OCI-LY7 (cell line): ENCODE results near the gene LRIT1. TPM values are rescaled to one million over a fixed set of nuclear protein-coding genes. Genes with fewer than 3 reads are reported as not detected.

Source experiments
- BruUV-seq: library from RNA; stranded (reverse); fragments of 400-500 nt; replicated peaks from 2 replicates; lab custom pipeline; 2021; lab: Mats Ljungman, UMichigan
- CTCF ChIA-PET: fragments of 300-600 bp; sonication (Branson Sonifier 250); formaldehyde crosslinking; loops from one replicate; lab custom pipeline; 2022; ENCODE audit warnings: antibody characterized with exemption; ENCODE audit not compliant: unreplicated experiment; lab: Charles Lee
- POLR2A ChIA-PET: fragments of 300-600 bp; sonication (Branson Sonifier 250); formaldehyde crosslinking; loops from one replicate; lab custom pipeline; 2022; ENCODE audit warnings: antibody characterized with exemption; lab: Charles Lee
- DNase-seq: peaks from one replicate; pipeline ENCODE4 v3.0.0-alpha.2; 2015; ENCODE audit warnings: low spot score
- H2AFZ ChIP-seq: fragments of 200-600 bp; sonication (generic), shearing (Covaris generic); 2 replicates; pipeline ENCODE4 v1.6.1; 2014; ENCODE audit warnings: mild to moderate bottlenecking, antibody characterized with exemption, low read length, moderate library complexity
- H3K27ac ChIP-seq: fragments of 200-600 bp; sonication (generic); 2 replicates; pipeline ENCODE4 v1.5.1; 2014; ENCODE audit warnings: mixed run types, low read depth, mild to moderate bottlenecking, moderate library complexity, low read length, inconsistent platforms; ENCODE audit not compliant: poor library complexity, severe bottlenecking
- H3K36me3 ChIP-seq: fragments of 200-600 bp; sonication (generic); 2 replicates; pipeline ENCODE4 v1.6.1; 2014; ENCODE audit warnings: mild to moderate bottlenecking, antibody characterized with exemption, low read length, moderate library complexity, mixed read lengths; ENCODE audit not compliant: insufficient read depth
- H3K4me1 ChIP-seq: fragments of 200-600 bp; sonication (generic); 2 replicates; pipeline ENCODE4 v1.5.1; 2014; ENCODE audit warnings: mild to moderate bottlenecking, low read length; ENCODE audit not compliant: insufficient read depth, poor library complexity, severe bottlenecking
- H3K4me2 ChIP-seq: fragments of 200-600 bp; sonication (generic); 2 replicates; pipeline ENCODE4 v1.6.1; 2014; ENCODE audit warnings: mild to moderate bottlenecking, low read length
- H3K4me3 ChIP-seq: fragments of 200-600 bp; sonication (generic); 2 replicates; pipeline ENCODE4 v1.5.1; 2014; ENCODE audit warnings: mild to moderate bottlenecking, low read depth, low read length; ENCODE audit not compliant: poor library complexity, severe bottlenecking
- H3K79me2 ChIP-seq: fragments of 200-600 bp; sonication (generic); 2 replicates; pipeline ENCODE4 v1.6.1; 2016; ENCODE audit warnings: low read depth, mild to moderate bottlenecking, low read length, moderate library complexity, mixed read lengths; ENCODE audit not compliant: insufficient read depth
- H3K9me2 ChIP-seq: fragments of 200-600 bp; sonication (generic); 2 replicates; pipeline ENCODE4 v1.6.1; 2016; ENCODE audit warnings: mild to moderate bottlenecking, low read length, mixed read lengths; ENCODE audit not compliant: insufficient read depth
- H3K9me3 ChIP-seq: fragments of 200-600 bp; sonication (generic); 2 replicates; pipeline ENCODE4 v1.6.1; 2014; ENCODE audit warnings: mild to moderate bottlenecking, mixed run types, low read length, mixed read lengths
- H4K20me1 ChIP-seq: fragments of 200-600 bp; sonication (generic); 2 replicates; pipeline ENCODE4 v1.6.1; 2014; ENCODE audit warnings: mild to moderate bottlenecking, antibody characterized with exemption, low read length, moderate library complexity, mixed read lengths; ENCODE audit not compliant: insufficient read depth
- CTCF ChIP-seq: fragments of 200-600 bp; sonication (generic); conservative IDR thresholded peaks from 2 replicates; pipeline ENCODE4 v1.5.1; 2014; ENCODE audit warnings: mild to moderate bottlenecking, antibody characterized with exemption, low read length, moderate library complexity, mixed read lengths
- EZH2phosphoT487 ChIP-seq: fragments of 200-600 bp; sonication (generic); IDR thresholded peaks from 2 replicates; pipeline ENCODE4 v1.6.1; 2018; ENCODE audit warnings: low read depth, borderline replicate concordance, mild to moderate bottlenecking, mixed run types, antibody characterized with exemption, low read length, moderate library complexity, mixed read lengths
- intact Hi-C: fragments of 100-400 bp; cut with micrococcal nuclease; formaldehyde crosslinking; loops from one replicate; pipeline ENCODE4 v1.10.0; 2022; ENCODE audit not compliant: unreplicated experiment
- total RNA-seq, 2 experiments: library from RNA; depleted of rRNA in 1 of 2; stranded (reverse); fragments of >200 nt in 1 of 2; shearing (Covaris generic) in 1 of 2; gene quantifications; 2 replicates each; pipeline ENCODE4 v1.2.3, GENCODE V29; 2014 to 2022

LRIT1 gene
- total RNA-seq, 2 experiments from 2014 or later: not detected

GRCh38 chr10:84195044-84195830 is 46.1 kb downstream of the LRIT1 start:
- BruUV-seq: no TSS peak
- Histone ChIP-seq H4K20me1 (no peaks in the 10 kb centered on the region), H2AFZ (no peak overlapping the region), H3K79me2 (no peaks in the 10 kb centered on the region), H3K4me3 (no peak overlapping the region), H3K9me3 (no peaks in the 10 kb centered on the region), H3K4me1 (no peaks in the 10 kb centered on the region), H3K27ac (no peak overlapping the region), H3K36me3 (no peaks in the 10 kb centered on the region), H3K9me2 (no peaks in the 10 kb centered on the region), H3K4me2 (no peak overlapping the region)
- CTCF ChIA-PET: no interaction called here
- POLR2A ChIA-PET: no interaction called here
- no peak for DNase-seq
- TF ChIP-seq CTCF (no peak), EZH2phosphoT487 (no peak)
- intact Hi-C loops: no loop called here

- intact Hi-C loops: no loop called here
- TF ChIP-seq EZH2phosphoT487 (no peak), CTCF (no peak)
- no peak within 1 kb of the TSS for H3K27ac ChIP-seq
- BruUV-seq: no TSS peak
- H3K4me1 ChIP-seq: no peaks in the 10 kb centered on the region
- no peaks in the 10 kb centered on the region for H3K9me2 ChIP-seq
- CTCF ChIA-PET: no interaction called here
- no peak within 1 kb of the TSS for H2AFZ ChIP-seq
- POLR2A ChIA-PET: interaction anchor here (0.9 kb wide), 1 partner anchor 20 kb away, joined by 5 read pairs; no protein-coding TSS in a partner anchor
- no peaks in the 10 kb centered on the region for H3K9me3 ChIP-seq
- H3K79me2 ChIP-seq: no peaks in the 10 kb centered on the region
- H3K36me3 ChIP-seq: no peaks in the 10 kb centered on the region
- H3K4me2 ChIP-seq: no peak within 1 kb of the TSS; the same call in 1 of the 2 replicates
- H3K4me3 ChIP-seq: no peak within 1 kb of the TSS
- H4K20me1 ChIP-seq: no peaks in the 10 kb centered on the region
- no peak for DNase-seq
These were observed 46.8 kb downstream of the LRIT1 start, which contains the start of gene CDHR1 for GRCh38 chr10:84194424-84195043. TSS of gene CDHR1 (plus strand) at chr10:84194537. CDS start at chr10:84194761, 224 bp downstream.
